Cardiac muscle cell (in vitro differentiated cells and primary cell): ENCODE results near the gene SLC26A4. TPM values are rescaled to one million over a fixed set of nuclear protein-coding genes. Genes with fewer than 3 reads are reported as not detected.

Experiments
- polyA plus RNA-seq: library from polyadenylated mRNA; unstranded; fragments of >200 nt; fragmentation: Nextera tagmentation; extraction: Ambion mirVana; gene quantifications from 2 replicates; pipeline ENCODE4 v1.2.1, GENCODE V29; 2016
- total RNA-seq: library from RNA; depleted of rRNA; stranded (reverse); fragments of >200 nt; gene quantifications from 2 replicates; pipeline ENCODE4 v1.2.3, GENCODE V29; 2016

SLC26A4 gene
- total and polyA plus RNA-seq, 2 experiments from 2014 or later, result 0.89 TPM; not detected in 1

Other genes starting within 250 kb of the SLC26A4 start
- 0.81 and 1.0 TPM in 2 replicates for gene GPR22, start 190.8 kb upstream of the SLC26A4 start, total RNA-seq
- 0.84 and 1.7 TPM in 2 replicates for gene GPR22, start 190.8 kb upstream of the SLC26A4 start, polyA plus RNA-seq
- 63.1 and 69.1 TPM in 2 replicates for gene COG5, start 96.9 kb upstream of the SLC26A4 start, total RNA-seq
- 20.4 and 26.2 TPM in 2 replicates for gene COG5, start 96.9 kb upstream of the SLC26A4 start, polyA plus RNA-seq
- 19.2 and 22.5 TPM in 2 replicates for gene DUS4L, start 96.9 kb upstream of the SLC26A4 start, total RNA-seq
- gene DUS4L, start 96.9 kb upstream of the SLC26A4 start, polyA plus RNA-seq, result 12.8 and 17.4 TPM in 2 replicates
- gene BCAP29, start 80.6 kb upstream of the SLC26A4 start, total RNA-seq, result 27.6 and 44.2 TPM in 2 replicates
- gene BCAP29, start 80.6 kb upstream of the SLC26A4 start, polyA plus RNA-seq, result 35.9 and 36.6 TPM in 2 replicates
- gene CBLL1, start 83.3 kb downstream of the SLC26A4 start, total RNA-seq, result 19.0 and 20.0 TPM in 2 replicates
- gene CBLL1, start 83.3 kb downstream of the SLC26A4 start, polyA plus RNA-seq, result 18.1 and 25.3 TPM in 2 replicates
- gene SLC26A3, start 142.4 kb downstream of the SLC26A4 start, total RNA-seq, result not detected in 2 replicates
- gene SLC26A3, start 142.4 kb downstream of the SLC26A4 start, polyA plus RNA-seq, result 0.05 and 0.06 TPM in 2 replicates
- gene DLD, start 230.4 kb downstream of the SLC26A4 start, total RNA-seq, result 112 and 250 TPM in 2 replicates
- 175 and 199 TPM in 2 replicates for gene DLD, start 230.4 kb downstream of the SLC26A4 start, polyA plus RNA-seq